PFSK-1 (cell line): ENCODE results near the gene AOPEP.

ENCODE experiments used
- FOXP2 ChIP-seq: optimal IDR thresholded peaks from 2 replicates; pipeline ENCODE3; 2011; ENCODE audit warnings: borderline replicate concordance, control low read depth, inconsistent platforms; ENCODE audit not compliant: insufficient read depth; ENCODE audit errors: extremely low read length, extremely low read depth
- REST ChIP-seq, 2 experiments: IDR thresholded peaks; 2 replicates each; pipeline versions ENCODE4 v1.6.1 to v1.8.0; 2011 to 2012; ENCODE audit warnings: low read depth in 2 of 2, low read length in 2 of 2, control low read depth in 1 of 2, inconsistent platforms in 1 of 2, mild to moderate bottlenecking in 1 of 2, moderate library complexity in 1 of 2; ENCODE audit not compliant: insufficient read depth in 1 of 2
- TAF1 ChIP-seq: IDR thresholded peaks from 2 replicates; pipeline ENCODE4 v1.6.1; 2012; ENCODE audit warnings: low read length, control low read depth, borderline replicate concordance; ENCODE audit not compliant: insufficient read depth

- no peak for TF ChIP-seq TAF1
- TF ChIP-seq REST (IDR thresholded peaks at IDR 0.05; ENCODE audit: insufficient read depth in 1 of 2, low read depth in 2 of 2, low read length in 2 of 2): no peak
- no peak for TF ChIP-seq FOXP2
Observed at GRCh38 chr9:94705162-94705702, 21.3 kb upstream of the AOPEP start.
